ENCODE measurements around the gene COA1.
"Not testable (repeated sequence)": the region's sequence is repeated elsewhere in the genome, so short reads cannot be mapped to it uniquely, and the experiment has no call there.

COA1 gene

GRCh38 chr7:43729214-43729923 is at the start of gene COA1:
COA1 (minus strand) TSS chr7:43729523; CDS start chr7:43648614, 80,909 bp downstream.
- peak; percentile 64 for DNase-seq (ENCODE audit: low read depth in 2 of 2)

DNA sequence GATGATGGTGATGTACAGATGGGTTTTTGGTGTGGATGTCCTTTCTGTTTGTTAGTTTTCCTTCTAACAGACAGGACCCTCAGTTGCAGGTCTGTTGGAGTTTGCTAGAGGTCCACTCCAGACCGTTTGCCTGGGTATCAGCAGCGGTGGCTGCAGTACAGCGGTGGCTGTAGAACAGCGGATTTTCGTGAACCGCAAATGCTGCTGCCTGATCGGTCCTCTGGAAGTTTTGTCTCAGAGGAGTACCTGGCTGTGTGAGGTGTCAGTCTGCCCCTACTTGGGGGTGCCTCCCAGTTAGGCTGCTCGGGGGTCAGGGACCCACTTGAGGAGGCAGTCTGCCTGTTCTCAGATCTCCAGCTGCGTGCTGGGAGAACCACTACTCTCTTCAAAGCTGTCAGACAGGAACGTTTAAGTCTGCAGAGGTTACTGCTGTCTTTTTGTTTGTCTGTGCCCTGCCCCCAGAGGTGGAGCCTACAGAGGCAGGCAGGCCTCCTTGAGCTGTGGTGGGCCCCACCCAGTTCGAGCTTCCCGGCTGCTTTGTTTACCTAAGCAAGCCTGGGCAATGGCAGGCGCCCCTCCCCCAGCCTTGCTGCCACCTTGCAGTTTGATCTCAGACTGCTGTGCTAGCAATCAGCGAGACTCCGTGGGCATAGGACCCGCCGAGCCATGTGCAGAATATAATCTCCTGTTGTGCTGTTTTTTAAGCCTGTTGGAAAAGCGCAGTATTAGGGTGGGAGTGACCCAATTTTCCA is 49.1 kb upstream of the COA1 start:
- not testable (repeated sequence) for DNase-seq (ENCODE audit: low read depth in 2 of 2)

DNA sequence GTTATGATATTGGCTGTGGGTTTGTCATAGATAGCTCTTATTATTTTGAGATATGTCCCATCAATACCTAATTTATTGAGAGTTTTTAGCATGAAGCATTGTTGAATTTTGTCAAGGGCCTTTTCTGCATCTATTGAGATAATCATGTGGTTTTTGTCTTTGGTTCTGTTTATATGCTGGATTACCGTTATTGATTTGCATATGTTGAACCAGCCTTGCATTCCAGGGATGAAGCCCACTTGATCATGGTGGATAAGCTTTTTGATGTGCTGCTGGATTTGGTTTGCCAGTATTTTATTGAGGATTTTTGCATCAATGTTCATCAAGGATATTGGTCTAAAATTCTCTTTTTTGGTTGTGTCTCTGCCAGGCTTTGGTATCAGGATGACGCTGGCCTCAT is 45.9 kb upstream of the COA1 start:
- not testable (repeated sequence) for DNase-seq (ENCODE audit: low read depth in 2 of 2)

GRCh38 chr7:43773268-43773667 is 43.9 kb upstream of the COA1 start:
- DNase-seq (ENCODE audit: low read depth in 2 of 2): not testable (repeated sequence)

DNA sequence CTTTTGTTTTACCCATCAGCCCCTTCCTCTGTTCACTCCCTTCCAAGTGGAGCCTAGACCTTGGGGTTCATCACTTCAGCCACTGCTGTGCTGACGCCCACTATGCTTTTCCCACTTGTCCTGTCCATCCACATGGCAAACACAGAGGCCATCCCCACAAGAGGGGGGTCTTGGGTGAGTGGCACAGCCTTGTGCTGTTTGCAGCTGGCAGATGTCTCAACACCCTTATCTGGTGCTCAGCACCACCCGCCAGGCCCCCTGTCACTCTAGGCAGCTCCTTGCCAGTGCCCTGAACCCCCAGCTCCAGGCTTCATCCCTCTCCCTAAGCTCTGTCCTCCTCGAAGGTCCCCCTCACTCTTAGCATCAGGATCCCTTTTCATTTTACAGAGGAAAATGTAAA is 42.2 kb upstream of the COA1 start:
- DNase-seq (ENCODE audit: low read depth in 2 of 2): no peak

GRCh38 chr7:43771128-43771527 is 41.8 kb upstream of the COA1 start:
- DNase-seq (ENCODE audit: low read depth in 2 of 2): no peak

GRCh38 chr7:43769791-43770465 is 40.6 kb upstream of the COA1 start:
- DNase-seq (ENCODE audit: low read depth in 2 of 2): no peak

DNA sequence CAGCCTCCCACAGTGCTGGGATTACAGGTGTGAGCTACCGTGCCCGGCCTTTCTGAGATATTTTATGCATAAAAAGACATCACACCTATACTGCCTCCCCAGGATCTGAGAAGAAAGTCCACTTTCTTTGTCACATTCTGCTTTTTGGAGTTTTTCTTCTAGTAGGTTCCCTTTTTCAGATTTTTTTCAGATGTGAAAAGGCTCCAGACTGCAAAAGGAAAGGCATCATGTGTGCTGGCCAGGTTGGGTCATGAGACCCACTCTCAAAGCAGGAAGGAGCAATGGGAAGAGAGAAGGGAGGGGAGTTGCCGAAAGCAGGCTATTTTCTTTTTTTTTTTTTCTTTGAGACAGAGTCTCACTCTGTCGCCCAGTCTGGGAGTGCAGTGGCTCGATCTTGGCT is 40.0 kb upstream of the COA1 start:
- no peak for DNase-seq (ENCODE audit: low read depth in 2 of 2)

GRCh38 chr7:43768887-43769272 is 39.6 kb upstream of the COA1 start:
- no peak for DNase-seq (ENCODE audit: low read depth in 2 of 2)

DNA sequence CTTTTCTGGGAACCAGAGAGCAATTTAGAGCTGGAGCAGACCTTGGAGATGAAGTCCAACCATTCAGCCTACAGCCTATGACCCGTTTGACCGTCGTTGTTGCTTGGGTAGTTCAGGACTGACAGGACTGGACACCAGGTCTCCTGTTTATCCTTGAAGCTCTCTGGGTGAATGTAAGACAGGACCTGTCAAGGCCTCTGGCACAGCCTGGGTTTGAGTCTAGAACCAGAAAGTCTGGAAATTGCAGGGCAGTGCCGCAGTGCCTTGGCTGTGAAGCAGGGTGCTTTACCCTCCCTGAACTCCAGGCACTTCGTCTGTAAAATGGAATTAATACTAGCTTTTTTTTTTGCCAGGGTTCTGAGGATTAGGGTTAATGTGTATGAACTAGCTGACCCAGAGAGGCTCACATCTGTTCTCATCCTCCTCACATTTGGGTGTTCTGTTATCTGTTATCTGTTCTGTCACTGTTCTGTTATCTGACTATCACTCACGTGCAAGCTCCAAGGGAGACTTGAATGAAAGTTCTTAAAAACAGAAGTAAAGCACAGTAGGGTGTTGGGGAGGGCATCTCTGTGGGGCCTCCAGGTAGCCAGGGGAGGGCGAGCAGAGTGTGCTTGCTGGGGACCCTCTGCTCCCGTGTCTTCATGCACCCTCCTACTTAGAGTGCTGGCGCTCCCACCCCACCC is 39.0 kb upstream of the COA1 start:
- no peak for DNase-seq (ENCODE audit: low read depth in 2 of 2)

- no peak for DNase-seq (ENCODE audit: low read depth in 2 of 2)
These were observed 38.0 kb upstream of the COA1 start for GRCh38 chr7:43767311-43767710.

DNA sequence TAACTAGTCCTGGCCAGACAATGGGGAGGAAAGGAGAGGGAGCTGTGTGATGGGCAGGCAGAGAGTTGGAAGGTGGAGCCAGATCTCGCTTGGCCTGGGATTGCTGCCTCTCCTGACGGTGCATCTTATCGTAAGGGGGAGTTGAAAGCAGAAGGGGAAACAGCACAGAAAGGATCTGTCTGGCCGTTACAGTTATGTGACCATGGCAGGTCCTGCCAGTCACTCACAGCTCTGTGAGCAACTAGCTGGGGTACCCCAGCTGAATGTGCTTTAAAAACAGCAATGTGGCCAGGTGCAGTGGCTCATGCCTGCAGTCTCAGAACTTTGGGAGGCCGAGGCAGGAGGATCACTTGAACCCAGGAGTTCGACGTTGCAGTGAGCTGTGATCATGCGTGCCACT is 37.2 kb upstream of the COA1 start:
- no peak for DNase-seq (ENCODE audit: low read depth in 2 of 2)

DNA sequence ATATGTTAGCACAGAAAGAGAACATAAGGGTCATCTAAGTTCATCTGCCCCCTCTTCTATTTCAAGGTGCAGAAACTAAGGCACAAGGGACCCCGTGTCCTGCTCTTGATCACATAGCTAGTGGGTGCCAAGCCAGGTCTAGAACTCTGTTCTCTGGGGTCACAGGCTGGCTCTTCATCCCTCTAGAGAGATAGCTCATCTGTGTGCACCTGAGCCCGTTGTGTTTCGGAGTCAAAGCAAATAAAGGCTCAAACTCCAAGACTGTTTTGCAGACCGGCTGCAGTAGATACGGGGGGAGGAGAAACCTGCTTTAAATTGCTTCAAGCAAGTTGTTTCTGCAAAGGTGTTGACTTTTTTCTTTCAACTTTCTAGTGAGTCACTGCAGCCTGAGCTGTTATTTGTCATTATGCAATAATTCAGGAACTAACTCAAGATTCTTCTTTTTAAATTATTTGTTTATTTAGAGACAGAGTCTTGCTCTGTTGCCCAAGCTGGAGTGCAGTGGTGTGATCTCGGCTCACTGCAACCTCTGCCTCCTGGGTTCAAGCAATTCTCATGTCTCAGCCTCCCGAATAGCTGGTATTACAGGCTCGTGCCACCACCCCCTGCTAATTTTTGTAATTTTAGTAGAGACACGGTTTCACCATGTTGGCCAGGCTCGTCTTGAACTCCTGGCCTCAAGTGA is 35.6 kb upstream of the COA1 start:
- DNase-seq (ENCODE audit: low read depth in 2 of 2): no peak

- no peak for DNase-seq (ENCODE audit: low read depth in 2 of 2)
These were observed 34.9 kb upstream of the COA1 start for GRCh38 chr7:43764039-43764761.

DNA sequence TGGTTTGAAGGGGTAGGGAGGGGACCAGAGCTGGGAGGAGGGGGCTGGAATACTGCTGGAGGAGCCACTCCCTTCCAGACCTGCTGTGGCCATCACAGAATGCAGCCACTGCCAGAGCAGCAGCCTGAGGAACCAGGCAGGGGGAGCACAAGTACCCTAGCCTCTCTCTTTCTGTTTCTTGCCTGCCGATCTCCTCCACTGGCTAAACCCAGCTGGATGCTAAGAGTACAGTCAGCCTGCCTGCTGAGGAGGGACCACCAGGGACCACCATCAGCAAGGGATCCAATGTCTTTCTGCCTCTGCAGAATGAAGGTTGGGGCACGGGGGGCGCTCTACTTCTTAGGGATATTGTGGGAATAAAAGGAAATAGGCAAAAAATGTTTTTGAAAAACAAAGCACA is 33.9 kb upstream of the COA1 start:
- DNase-seq (ENCODE audit: low read depth in 2 of 2): no peak

GRCh38 chr7:43761938-43762692 is 32.8 kb upstream of the COA1 start:
- no peak for DNase-seq (ENCODE audit: low read depth in 2 of 2)

DNA sequence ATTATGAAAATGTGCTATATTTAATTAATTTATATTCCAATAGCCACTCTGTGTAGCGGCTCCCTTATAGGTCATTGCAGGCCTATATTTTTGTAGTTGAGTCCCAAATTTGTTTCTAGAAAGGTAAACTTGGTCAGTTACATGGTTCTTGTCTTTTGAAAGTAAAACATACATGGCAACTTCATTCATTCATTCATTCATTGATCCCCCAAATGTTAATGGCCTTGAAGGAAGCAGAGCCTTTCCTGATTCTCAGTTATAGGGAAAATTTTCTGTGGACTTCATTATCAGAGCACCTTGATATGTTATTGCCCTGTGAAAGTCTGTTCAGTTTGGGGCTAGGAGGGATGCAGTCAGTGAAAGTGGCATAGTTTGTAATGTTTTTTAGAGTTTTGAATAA is 32.1 kb upstream of the COA1 start:
- no peak for DNase-seq (ENCODE audit: low read depth in 2 of 2)

DNA sequence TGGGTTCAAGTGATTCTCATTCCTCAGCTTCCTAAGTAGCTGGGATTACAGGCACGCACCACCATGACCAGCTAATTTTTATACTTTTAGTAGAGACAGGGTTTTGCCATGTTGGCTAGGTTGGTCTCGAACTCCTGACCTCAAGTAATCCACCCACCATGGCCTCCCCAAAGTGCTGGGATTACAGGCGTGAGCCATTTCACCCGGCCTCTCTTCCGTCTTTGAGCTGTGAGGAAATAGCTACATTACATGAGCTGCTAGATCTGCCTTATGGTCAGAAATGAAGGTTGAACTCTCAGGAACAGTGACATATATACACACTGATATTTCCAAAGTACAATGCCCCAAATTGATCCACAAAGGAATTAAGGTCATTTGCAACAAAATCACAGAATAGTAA is 31.5 kb upstream of the COA1 start:
- DNase-seq (ENCODE audit: low read depth in 2 of 2): no peak

DNA sequence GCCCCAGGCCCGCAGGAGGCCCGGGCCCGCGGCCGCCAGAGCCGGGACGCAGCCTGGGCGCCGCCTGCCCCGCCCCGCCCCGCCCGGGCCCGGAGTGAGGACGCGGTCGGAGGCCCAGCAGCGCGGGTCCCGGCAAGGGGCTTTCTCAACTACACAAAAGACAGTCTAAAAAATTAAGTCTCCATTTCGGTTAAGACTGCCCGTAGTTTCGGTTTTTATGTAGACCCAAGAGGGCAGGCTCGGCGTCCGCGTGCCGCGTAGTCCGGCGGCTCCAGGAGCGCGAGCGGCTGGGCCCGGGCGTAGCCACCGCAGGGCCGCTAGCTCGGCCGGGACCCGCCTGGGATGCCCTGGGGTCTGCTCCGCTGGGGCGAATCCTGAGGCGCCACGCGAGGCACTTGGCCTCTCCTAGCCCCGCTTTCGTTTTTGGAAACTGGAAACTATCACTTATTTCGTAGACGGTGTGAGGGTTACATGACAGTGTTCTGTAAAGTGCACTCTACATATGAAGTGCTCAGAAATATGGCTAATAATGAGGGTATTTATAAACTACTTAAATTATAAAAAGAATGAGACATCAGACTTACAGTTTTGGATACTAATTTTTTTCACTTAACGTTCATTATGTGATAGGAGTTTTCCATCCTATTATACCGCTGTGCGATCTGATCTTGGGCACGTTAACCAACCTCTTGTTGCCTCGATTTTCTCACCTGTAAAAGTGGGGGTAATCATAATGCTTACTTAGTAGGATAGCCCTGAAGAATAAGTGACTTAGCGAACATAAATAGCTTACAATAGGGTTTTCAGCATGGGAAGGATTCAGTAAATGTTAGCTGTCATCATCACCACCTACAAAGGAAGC is 29.7 kb upstream of the COA1 start:
- DNase-seq (ENCODE audit: low read depth in 2 of 2): peak; percentile 6 to 13

Measured in stimulated activated CD8-positive, alpha-beta memory T cell treated with anti-CD3 and anti-CD28 coated beads, Interleukin-15, amount 100 ng/mL, for 4 hours (primary cell).